A549 (cell line): ENCODE results near the gene ATP9A. TPM values are rescaled to one million over a fixed set of nuclear protein-coding genes. Genes with fewer than 3 reads are reported as not detected.

Source experiments
- ATAC-seq, 2 experiments: fragments of 200-7000 bp in 1 of 2; fragments of >200 bp in 1 of 2; cut with Nextera tagmentation in 1 of 2; cut with Tn5 transposase in 1 of 2; 3 replicates each; pipeline versions ENCODE4 v1.8.0 to v1.9.1; 2018 to 2020; ENCODE audit warnings: mild to moderate bottlenecking in 1 of 2, moderate library complexity in 1 of 2
- CTCF ChIA-PET: fragments of 300-600 bp; sonication (Branson Sonifier 250); formaldehyde crosslinking; extraction: SDS; loops from one replicate; lab custom pipeline; 2021; ENCODE audit warnings: antibody characterized with exemption, inconsistent platforms; lab: Yijun Ruan, JAX
- POLR2A ChIA-PET: fragments of 350-600 bp; formaldehyde crosslinking; extraction: SDS; loops from one replicate; lab custom pipeline; 2021; ENCODE audit warnings: antibody characterized with exemption, inconsistent platforms; lab: Yijun Ruan, JAX
- DNase-seq, 2 experiments: peaks; one replicate each; pipeline versions ENCODE4 v3.0.0 to v3.0.0-alpha.2; 2011 to 2016; ENCODE audit warnings: low read depth in 1 of 2, low spot score in 1 of 2
- FAIRE-seq: peaks from 2 replicates; lab custom pipeline; 2011; peaks lifted over from hg19 to GRCh38; lab: Jason Lieb, UNC
- H3K27ac ChIP-seq, 2 experiments: fragments of >200 bp; sonication (Bioruptor Twin); formaldehyde crosslinking; 3 replicates each; pipeline ENCODE4 v1.5.1; 2016 to 2017
- H3K4me1 ChIP-seq: fragments of >200 bp; sonication (Bioruptor Twin); formaldehyde crosslinking; 3 replicates; pipeline ENCODE4 v1.6.1; 2016
- H3K4me2 ChIP-seq: fragments of >200 bp; sonication (Bioruptor Twin); formaldehyde crosslinking; 3 replicates; pipeline ENCODE4 v1.6.1; 2016
- H3K4me3 ChIP-seq: fragments of >200 bp; sonication (Bioruptor Twin); formaldehyde crosslinking; 3 replicates; pipeline ENCODE4 v1.5.1; 2016
- H3K9me3 ChIP-seq: fragments of >200 bp; sonication (Bioruptor Twin); formaldehyde crosslinking; 3 replicates; pipeline ENCODE4 v1.6.1; 2016
- BHLHE40 ChIP-seq: IDR thresholded peaks from 2 replicates; pipeline ENCODE4 v1.6.1; 2012; ENCODE audit warnings: low read depth, low read length, inconsistent platforms
- CBX8 ChIP-seq: fragments of 200-600 bp; sonication (generic); IDR thresholded peaks from 2 replicates; pipeline ENCODE4 v1.6.1; 2016
- CEBPB ChIP-seq, 2 experiments: fragments of >200 bp in 1 of 2; sonication (Bioruptor Twin) in 1 of 2; formaldehyde crosslinking in 1 of 2; IDR thresholded peaks; 2 replicates each; pipeline ENCODE4 v1.6.1; 2012 to 2016
- ELK1 ChIP-seq: fragments of 150-350 bp; IDR thresholded peaks from 2 replicates; pipeline ENCODE4 v1.6.1; 2014; ENCODE audit warnings: low read depth, mild to moderate bottlenecking, low read length
- FOSB ChIP-seq: fragments of 250-450 bp; sonication (Bioruptor Pico); IDR thresholded peaks from 2 replicates; pipeline ENCODE4 v1.5.0; 2020; ENCODE audit warnings: mild to moderate bottlenecking, moderate library complexity
- FOSL2 ChIP-seq, 2 experiments: fragments of 450-650 bp in 1 of 2; fragments of >200 bp in 1 of 2; sonication (Bioruptor Twin) in 1 of 2; formaldehyde crosslinking; IDR thresholded peaks; 2 replicates each; pipeline versions ENCODE4 v1.5.0 to v1.6.1; 2016 to 2020; ENCODE audit warnings: mild to moderate bottlenecking in 1 of 2, moderate library complexity in 1 of 2
- HEYL ChIP-seq: fragments of 250-450 bp; sonication (Bioruptor Pico); IDR thresholded peaks from 2 replicates; pipeline ENCODE4 v1.8.0; 2021; ENCODE audit warnings: mild to moderate bottlenecking, moderate library complexity
- HOXB13 ChIP-seq: fragments of 250-450 bp; sonication (Bioruptor Pico); IDR thresholded peaks from 2 replicates; pipeline ENCODE4 v1.5.0; 2020; ENCODE audit warnings: low read depth, mild to moderate bottlenecking, moderate library complexity
- JUN ChIP-seq, 2 experiments: fragments of >200 bp; sonication (Bioruptor Twin); formaldehyde crosslinking; IDR thresholded peaks; 2 replicates in 1 of 2; 3 replicates in 1 of 2; pipeline ENCODE4 v1.6.1; 2016 to 2017
- JUNB ChIP-seq: fragments of >200 bp; sonication (Bioruptor Twin); formaldehyde crosslinking; IDR thresholded peaks from 2 replicates; pipeline ENCODE4 v1.6.1; 2016
- KDM5A ChIP-seq: fragments of 200-600 bp; sonication (generic); IDR thresholded peaks from 2 replicates; pipeline ENCODE4 v1.6.1; 2016; ENCODE audit warnings: antibody characterized with exemption, mild to moderate bottlenecking
- MAFK ChIP-seq: fragments of 450-650 bp; IDR thresholded peaks from 2 replicates; pipeline ENCODE4 v1.6.1; 2014; ENCODE audit not compliant: partially characterized antibody
- NFE2L2 ChIP-seq: fragments of 150-350 bp; conservative IDR thresholded peaks from 2 replicates; pipeline ENCODE4 v1.6.1; 2014; ENCODE audit warnings: low read length
- NR3C1 ChIP-seq: fragments of >200 bp; sonication (Bioruptor Twin); formaldehyde crosslinking; IDR thresholded peaks from 3 replicates; pipeline ENCODE4 v1.6.1; 2017
- RCOR1 ChIP-seq: fragments of 150-350 bp; IDR thresholded peaks from 2 replicates; pipeline ENCODE4 v1.6.1; 2014; ENCODE audit warnings: antibody characterized with exemption, low read length, low read depth
- RNF2 ChIP-seq: fragments of 200-600 bp; sonication (generic); IDR thresholded peaks from 2 replicates; pipeline ENCODE4 v1.6.1; 2016; ENCODE audit warnings: low read depth, mild to moderate bottlenecking, antibody characterized with exemption, moderate library complexity, borderline replicate concordance
- SMC3 ChIP-seq: fragments of >200 bp; sonication (Bioruptor Twin); formaldehyde crosslinking; IDR thresholded peaks from 3 replicates; pipeline ENCODE4 v1.6.1; 2018; ENCODE audit warnings: inconsistent platforms
- SREBF2 ChIP-seq: fragments of 450-650 bp; IDR thresholded peaks from 2 replicates; pipeline ENCODE4 v1.6.1; 2014; ENCODE audit warnings: mild to moderate bottlenecking, moderate library complexity
- TP53 ChIP-seq: fragments of 250-450 bp; sonication (Bioruptor Pico); IDR thresholded peaks from 2 replicates; pipeline ENCODE4 v1.5.0; 2021; ENCODE audit warnings: mild to moderate bottlenecking, moderate library complexity
- USF2 ChIP-seq: fragments of 450-650 bp; IDR thresholded peaks from 2 replicates; pipeline ENCODE4 v1.6.1; 2014; ENCODE audit warnings: antibody characterized with exemption
- ZSCAN20 ChIP-seq: fragments of 250-450 bp; sonication (Bioruptor Pico); IDR thresholded peaks from 2 replicates; pipeline ENCODE4 v1.8.0; 2022; ENCODE audit warnings: mild to moderate bottlenecking, moderate library complexity
- WGBS: methylation state at CpG from one replicate; pipeline ENCODE4 v1.1.6; 2017; ENCODE audit errors: missing lambda C conversion rate; 5-methylcytosine and 5-hydroxymethylcytosine counted together
- polyA plus RNA-seq, 4 experiments: library from polyadenylated mRNA; depleted of rRNA in 3 of 4; stranded (reverse); fragments of >200 nt; fragmentation: RNase III in 1 of 4; extraction: RNeasy Plus Mini Kit Qiagen cat#74134 plus additional on column Dnase treatment in 1 of 4; gene quantifications; 2 replicates in 3 of 4; 3 replicates in 1 of 4; pipeline ENCODE4 v1.2.3, GENCODE V29; 2011 to 2017
- TF ChIP-seq, protein P1 (sequence below): fragments of >200 bp; sonication (Bioruptor Twin); formaldehyde crosslinking; IDR thresholded peaks from 3 replicates; pipeline ENCODE4 v1.5.1; 2016
- TF ChIP-seq, protein P2 (sequence below): fragments of 250-450 bp; sonication (Bioruptor Pico); IDR thresholded peaks from 2 replicates; pipeline ENCODE4 v1.5.0; 2021; ENCODE audit warnings: mild to moderate bottlenecking, moderate library complexity, borderline replicate concordance

ATP9A gene
- polyA plus RNA-seq, 2 of the 4 experiments (the other 2 are of a cell fraction) = 9.9 to 23.6 TPM

GRCh38 chr20:51732096-51732791, 35.9 kb downstream of the ATP9A start:
- no peak for FAIRE-seq

DNA sequence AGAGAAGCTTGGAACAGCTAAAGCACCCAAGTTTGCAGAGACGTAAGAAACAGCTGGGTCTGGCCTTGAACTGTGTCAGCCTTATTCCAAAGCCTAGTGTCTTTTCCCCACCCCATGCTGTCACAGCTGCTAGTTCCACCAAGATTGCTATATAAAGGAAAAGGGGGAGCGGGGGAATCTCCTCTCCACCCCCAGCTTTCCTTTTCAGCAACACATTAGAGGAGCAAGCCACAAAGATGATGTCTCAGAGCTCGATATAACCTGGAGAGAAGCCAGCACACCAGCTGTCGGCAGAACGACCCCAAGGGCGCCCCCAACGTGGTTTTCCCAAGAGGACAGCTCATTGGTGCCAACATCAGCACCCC, 36.5 kb downstream of the ATP9A start:
- H3K9me3 ChIP-seq = no peaks in the 10 kb centered on the region
- peaks cover 19% of the 10 kb centered on the region for H3K4me1 ChIP-seq
- CTCF ChIA-PET = interaction anchor here (0.5 to 1.6 kb wide), 5 partner anchors 18 to 736 kb away, joined by 3 to 6 read pairs (median 3); no protein-coding TSS in a partner anchor
- no peak overlapping the region for H3K4me2 ChIP-seq
- POLR2A ChIA-PET = interaction anchor here (1.0 kb wide), 1 partner anchor 11 kb away, joined by 3 read pairs; no protein-coding TSS in a partner anchor
- FAIRE-seq (no peak), DNase-seq (no peak), ATAC-seq (no peak)
- 75% methylated on average over 7 of the region's 7 CpGs for WGBS
- TF ChIP-seq BHLHE40 (no peak), CEBPB (IDR thresholded peaks at IDR 0.05) (no peak), JUN (IDR thresholded peaks at IDR 0.05) (no peak), NR3C1 (no peak), SREBF2 (no peak), MAFK (no peak), USF2 (no peak), FOSB (no peak), FOSL2 (IDR thresholded peaks at IDR 0.05) (no peak), FOSL2 (CRISPR knock-in tag; IDR thresholded peaks at IDR 0.05) (no peak), JUNB (no peak), RNF2 (no peak), CBX8 (no peak), HEYL (CRISPR knock-in tag) (no peak), HOXB13 (CRISPR knock-in tag) (no peak)
- TF ChIP-seq, protein P1, sequence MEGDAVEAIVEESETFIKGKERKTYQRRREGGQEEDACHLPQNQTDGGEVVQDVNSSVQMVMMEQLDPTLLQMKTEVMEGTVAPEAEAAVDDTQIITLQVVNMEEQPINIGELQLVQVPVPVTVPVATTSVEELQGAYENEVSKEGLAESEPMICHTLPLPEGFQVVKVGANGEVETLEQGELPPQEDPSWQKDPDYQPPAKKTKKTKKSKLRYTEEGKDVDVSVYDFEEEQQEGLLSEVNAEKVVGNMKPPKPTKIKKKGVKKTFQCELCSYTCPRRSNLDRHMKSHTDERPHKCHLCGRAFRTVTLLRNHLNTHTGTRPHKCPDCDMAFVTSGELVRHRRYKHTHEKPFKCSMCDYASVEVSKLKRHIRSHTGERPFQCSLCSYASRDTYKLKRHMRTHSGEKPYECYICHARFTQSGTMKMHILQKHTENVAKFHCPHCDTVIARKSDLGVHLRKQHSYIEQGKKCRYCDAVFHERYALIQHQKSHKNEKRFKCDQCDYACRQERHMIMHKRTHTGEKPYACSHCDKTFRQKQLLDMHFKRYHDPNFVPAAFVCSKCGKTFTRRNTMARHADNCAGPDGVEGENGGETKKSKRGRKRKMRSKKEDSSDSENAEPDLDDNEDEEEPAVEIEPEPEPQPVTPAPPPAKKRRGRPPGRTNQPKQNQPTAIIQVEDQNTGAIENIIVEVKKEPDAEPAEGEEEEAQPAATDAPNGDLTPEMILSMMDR = no peak
- H3K27ac ChIP-seq = 0 out of 6 replicates have a peak overlapping the region, but pooled peaks of 1 of the 2 experiments have one; percentile 20
- H3K4me3 ChIP-seq = no peak overlapping the region

More at GRCh38 chr20:51732096-51732791, 35.9 kb downstream of the ATP9A start:
- Histone ChIP-seq H3K4me3 (no peak overlapping the region), H3K4me1 (peaks cover 19% of the 10 kb centered on the region), H3K9me3 (no peaks in the 10 kb centered on the region), H3K4me2 (no peak overlapping the region), H3K27ac (0 out of 6 replicates have a peak overlapping the region, but pooled peaks of 1 of the 2 experiments have one; percentile 20)
- ATAC-seq = no peak
- ChIA-PET POLR2A (interaction anchor here (1.0 kb wide), 1 partner anchor 11 kb away, joined by 3 read pairs; no protein-coding TSS in a partner anchor), CTCF (interaction anchor here (0.5 to 1.6 kb wide), 4 partner anchors 19 to 737 kb away, joined by 3 to 6 read pairs (median 4); no protein-coding TSS in a partner anchor)
- 84% methylated on average over 12 of the region's 12 CpGs for WGBS
- DNase-seq = no peak
- no peak for TF ChIP-seq HOXB13 (CRISPR knock-in tag)
- TF ChIP-seq USF2 = no peak
- TF ChIP-seq ZSCAN20 (CRISPR knock-in tag) = no peak
- TF ChIP-seq KDM5A = no peak
- no peak for TF ChIP-seq RNF2
- TF ChIP-seq TP53 = no peak
- no peak for TF ChIP-seq RCOR1
- no peak for TF ChIP-seq NR3C1
- TF ChIP-seq SMC3 = no peak
- no peak for TF ChIP-seq FOSL2 (IDR thresholded peaks at IDR 0.05)
- TF ChIP-seq FOSL2 (CRISPR knock-in tag; IDR thresholded peaks at IDR 0.05) = no peak
- no peak for TF ChIP-seq CEBPB (IDR thresholded peaks at IDR 0.05)
- TF ChIP-seq, protein P2, sequence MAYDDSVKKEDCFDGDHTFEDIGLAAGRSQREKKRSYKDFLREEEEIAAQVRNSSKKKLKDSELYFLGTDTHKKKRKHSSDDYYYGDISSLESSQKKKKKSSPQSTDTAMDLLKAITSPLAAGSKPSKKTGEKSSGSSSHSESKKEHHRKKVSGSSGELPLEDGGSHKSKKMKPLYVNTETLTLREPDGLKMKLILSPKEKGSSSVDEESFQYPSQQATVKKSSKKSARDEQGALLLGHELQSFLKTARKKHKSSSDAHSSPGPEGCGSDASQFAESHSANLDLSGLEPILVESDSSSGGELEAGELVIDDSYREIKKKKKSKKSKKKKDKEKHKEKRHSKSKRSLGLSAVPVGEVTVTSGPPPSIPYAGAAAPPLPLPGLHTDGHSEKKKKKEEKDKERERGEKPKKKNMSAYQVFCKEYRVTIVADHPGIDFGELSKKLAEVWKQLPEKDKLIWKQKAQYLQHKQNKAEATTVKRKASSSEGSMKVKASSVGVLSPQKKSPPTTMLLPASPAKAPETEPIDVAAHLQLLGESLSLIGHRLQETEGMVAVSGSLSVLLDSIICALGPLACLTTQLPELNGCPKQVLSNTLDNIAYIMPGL = no peak
- no peak for TF ChIP-seq JUNB
- no peak for TF ChIP-seq BHLHE40
- no peak for TF ChIP-seq CBX8
- TF ChIP-seq ELK1 = no peak
- no peak for TF ChIP-seq NFE2L2
